ENCODE measurements around the gene CARD10. TPM values are rescaled to one million over a fixed set of nuclear protein-coding genes. Genes with fewer than 3 reads are reported as not detected.
"Not testable (repeated sequence)": the region's sequence is repeated elsewhere in the genome, so short reads cannot be mapped to it uniquely, and the experiment has no call there.

Gene CARD10
- polyA plus RNA-seq, 1 donor (not counting 4 experiments of a cell fraction or from before 2014, with no cell fraction given): 32.2 TPM

- DNase-seq (ENCODE audit: low read depth, low spot score) (no peak), FAIRE-seq (no peak)
- Histone ChIP-seq H3K9me3 (ENCODE audit: control insufficient read depth, low read depth, low read length) (no peaks in the 10 kb centered on the region), H3K27me3 (ENCODE audit: control insufficient read depth, extremely low read depth, insufficient read depth, low read length) (no peaks in the 10 kb centered on the region), H3K4me3 (ENCODE audit: control insufficient read depth in 2 of 3, extremely low read depth in 1 of 3, insufficient read depth in 2 of 3, low read depth in 1 of 3, low read length in 3 of 3) (no peak overlapping the region), H3K4me2 (ENCODE audit: control insufficient read depth, extremely low read depth, insufficient read depth, low read depth, low read length) (no peak overlapping the region), H3K27ac (ENCODE audit: control insufficient read depth, insufficient read depth, low read length) (no peak overlapping the region), H3K4me1 (ENCODE audit: control insufficient read depth, extremely low read depth, insufficient read depth, low read length) (no peaks in the 10 kb centered on the region), H4K20me1 (ENCODE audit: control insufficient read depth, extremely low read depth, insufficient read depth, low read length) (peaks cover 3% of the 10 kb centered on the region), H2AFZ (ENCODE audit: control insufficient read depth, low read length) (no peak overlapping the region), H3K36me3 (ENCODE audit: control insufficient read depth in 2 of 2, extremely low read depth in 1 of 2, insufficient read depth in 2 of 2, low read length in 2 of 2) (peaks cover 14 to 34% of the 10 kb centered on the region in 2 experiments), H3K79me2 (ENCODE audit: control insufficient read depth, insufficient read depth, low read length) (no peaks in the 10 kb centered on the region), H3K9ac (ENCODE audit: control insufficient read depth, extremely low read depth, insufficient read depth, low read length) (no peak overlapping the region), H3K9me1 (ENCODE audit: control insufficient read depth, extremely low read depth, insufficient read depth, low read length) (no peaks in the 10 kb centered on the region)
- dilution Hi-C loops (cut with MboI; ENCODE audit: extremely low pct_ligation_motif_present, low sequenced_read_pairs): no loop called here
- TF ChIP-seq CTCF (optimal IDR thresholded peaks at IDR 0.05 in 1 of 3, IDR thresholded peaks at IDR 0.05 in 1 of 3, conservative IDR thresholded peaks at IDR 0.05 in 1 of 3; ENCODE audit: extremely low read depth in 1 of 3, insufficient read depth in 2 of 3, low read length in 3 of 3) (no peak), EZH2 (IDR thresholded peaks at IDR 0.05; ENCODE audit: low read length) (no peak)
These were observed 49.1 kb downstream of the CARD10 start for GRCh38 chr22:37470087-37470445.

GRCh38 chr22:37469416-37470086, 49.7 kb downstream of the CARD10 start:
- no peak overlapping the region for H3K27ac ChIP-seq (ENCODE audit: control insufficient read depth, insufficient read depth, low read length)
- no peaks in the 10 kb centered on the region for H3K9me1 ChIP-seq (ENCODE audit: control insufficient read depth, extremely low read depth, insufficient read depth, low read length)
- H3K9me3 ChIP-seq (ENCODE audit: control insufficient read depth, low read depth, low read length): no peaks in the 10 kb centered on the region
- no peak overlapping the region for H3K4me3 ChIP-seq (ENCODE audit: control insufficient read depth in 2 of 3, extremely low read depth in 1 of 3, insufficient read depth in 2 of 3, low read depth in 1 of 3, low read length in 3 of 3)
- no peaks in the 10 kb centered on the region for H3K79me2 ChIP-seq (ENCODE audit: control insufficient read depth, insufficient read depth, low read length)
- FAIRE-seq (no peak), DNase-seq (ENCODE audit: low read depth, low spot score) (no peak)
- H3K27me3 ChIP-seq (ENCODE audit: control insufficient read depth, extremely low read depth, insufficient read depth, low read length): no peaks in the 10 kb centered on the region
- TF ChIP-seq CTCF (optimal IDR thresholded peaks at IDR 0.05 in 1 of 3, IDR thresholded peaks at IDR 0.05 in 1 of 3, conservative IDR thresholded peaks at IDR 0.05 in 1 of 3; ENCODE audit: extremely low read depth in 1 of 3, insufficient read depth in 2 of 3, low read length in 3 of 3) (no peak), EZH2 (IDR thresholded peaks at IDR 0.05; ENCODE audit: low read length) (no peak)
- dilution Hi-C loops (cut with MboI; ENCODE audit: extremely low pct_ligation_motif_present, low sequenced_read_pairs): no loop called here
- H3K4me1 ChIP-seq (ENCODE audit: control insufficient read depth, extremely low read depth, insufficient read depth, low read length): no peaks in the 10 kb centered on the region
- H2AFZ ChIP-seq (ENCODE audit: control insufficient read depth, low read length): no peak overlapping the region
- peaks cover 3% of the 10 kb centered on the region for H4K20me1 ChIP-seq (ENCODE audit: control insufficient read depth, extremely low read depth, insufficient read depth, low read length)
- H3K36me3 ChIP-seq (ENCODE audit: control insufficient read depth in 2 of 2, extremely low read depth in 1 of 2, insufficient read depth in 2 of 2, low read length in 2 of 2): peaks cover 11 to 31% of the 10 kb centered on the region in 2 experiments
- no peak overlapping the region for H3K4me2 ChIP-seq (ENCODE audit: control insufficient read depth, extremely low read depth, insufficient read depth, low read depth, low read length)
- H3K9ac ChIP-seq (ENCODE audit: control insufficient read depth, extremely low read depth, insufficient read depth, low read length): no peak overlapping the region

- DNase-seq (ENCODE audit: low read depth, low spot score); FAIRE-seq: not testable (repeated sequence)
These were observed 51.0 kb downstream of the CARD10 start for GRCh38 chr22:37468201-37468695.

More at GRCh38 chr22:37468201-37468695, 51.0 kb downstream of the CARD10 start:
- H3K4me2 ChIP-seq (ENCODE audit: control insufficient read depth, extremely low read depth, insufficient read depth, low read depth, low read length); H3K9me1 ChIP-seq (ENCODE audit: control insufficient read depth, extremely low read depth, insufficient read depth, low read length); H3K27me3 ChIP-seq (ENCODE audit: control insufficient read depth, extremely low read depth, insufficient read depth, low read length); H3K27ac ChIP-seq (ENCODE audit: control insufficient read depth, insufficient read depth, low read length); H2AFZ ChIP-seq (ENCODE audit: control insufficient read depth, low read length); H3K9me3 ChIP-seq (ENCODE audit: control insufficient read depth, low read depth, low read length); H3K4me1 ChIP-seq (ENCODE audit: control insufficient read depth, extremely low read depth, insufficient read depth, low read length); H3K9ac ChIP-seq (ENCODE audit: control insufficient read depth, extremely low read depth, insufficient read depth, low read length); dilution Hi-C loops (cut with MboI; ENCODE audit: extremely low pct_ligation_motif_present, low sequenced_read_pairs); H4K20me1 ChIP-seq (ENCODE audit: control insufficient read depth, extremely low read depth, insufficient read depth, low read length); H3K79me2 ChIP-seq (ENCODE audit: control insufficient read depth, insufficient read depth, low read length); H3K4me3 ChIP-seq (ENCODE audit: control insufficient read depth in 2 of 3, extremely low read depth in 1 of 3, insufficient read depth in 2 of 3, low read depth in 1 of 3, low read length in 3 of 3): not testable (repeated sequence)
- H3K36me3 ChIP-seq (ENCODE audit: control insufficient read depth in 2 of 2, extremely low read depth in 1 of 2, insufficient read depth in 2 of 2, low read length in 2 of 2): peaks cover 11 to 25% of the 10 kb centered on the region in 2 experiments

All from keratinocyte (primary cell).